Mesenteric fat pad (tissue), 1 donor: ENCODE measurements around the gene TMEM143. TPM values are rescaled to one million over a fixed set of nuclear protein-coding genes. Genes with fewer than 3 reads are reported as not detected.
A peak's percentile ranks its signal among the peaks of the same experiment; 100 is the strongest.
"Not testable (repeated sequence)": the region's sequence is repeated elsewhere in the genome, so short reads cannot be mapped to it uniquely, and the experiment has no call there.

Experiments
- DNase-seq: peaks from one replicate; pipeline ENCODE4 v3.0.0-alpha.2; 2020; ENCODE audit warnings: low spot score
- long read RNA-seq: library from polyadenylated mRNA; unstranded; transcript quantifications from one replicate; pipeline ENCODE4 v2.0.0, GENCODE V29; 2020
- total RNA-seq: library from RNA; stranded (reverse); fragmentation: NEBNext Ultra II Directional; extraction: Animal tissue kit (Norgen Biotek cat#: 25700); gene quantifications from one replicate; pipeline ENCODE4 v1.2.1, GENCODE V29; 2021
- donor health status: DM: yes; HTN: yes; CAD: no.

TMEM143 gene
- total RNA-seq = 5.8 TPM
- long read RNA-seq, partial matches to known transcripts = 1 of 6 reads
- long read RNA-seq, other reads (novel, unspliced or antisense) = 1 of 6 reads

DNA sequence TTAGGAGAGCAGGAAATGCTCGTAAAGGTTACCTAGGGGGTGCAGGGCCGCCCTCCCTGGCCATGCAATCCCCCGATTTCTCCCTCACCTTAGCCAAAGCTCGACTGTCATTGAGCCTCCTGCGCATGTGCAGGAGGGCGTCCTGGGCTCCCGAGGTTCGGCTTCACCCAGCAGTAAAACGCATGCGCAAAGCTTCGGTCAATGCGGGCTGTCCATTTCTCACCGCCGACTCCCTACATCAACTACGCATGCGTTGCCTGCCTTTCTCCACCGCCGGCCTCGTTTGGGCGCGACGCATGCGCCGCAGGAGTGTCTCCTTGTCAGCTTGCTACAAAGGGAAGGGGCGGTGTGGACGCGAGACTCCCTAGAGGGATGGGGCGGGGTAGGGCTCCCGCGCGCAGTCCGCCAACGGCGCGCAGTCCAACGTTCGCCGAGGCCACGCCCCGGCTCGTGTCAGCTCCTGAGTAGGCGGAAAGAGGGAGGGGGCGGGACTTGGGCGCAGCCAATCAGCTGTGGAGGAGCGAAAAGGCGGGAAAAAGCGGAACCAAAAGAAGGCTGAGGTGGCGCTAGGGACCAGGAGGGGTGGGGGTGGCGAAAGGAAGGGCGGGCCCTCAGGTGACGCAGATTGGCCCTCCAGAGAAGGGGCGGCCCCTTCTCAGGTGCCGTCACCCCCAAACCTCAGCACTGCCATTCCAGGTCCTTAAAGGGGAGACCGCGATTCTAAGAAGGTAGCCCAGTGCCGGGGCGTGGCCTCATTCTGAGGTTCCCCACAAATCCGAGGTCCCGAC lies at the start of gene TMEM143, which contains the start of gene SYNGR4:
TMEM143 (minus strand) TSS at position 131 of the 788 bp plus-strand sequence; CDS start at position 111, 20 bp downstream.
SYNGR4 (plus strand) TSS at position 558 of the 788 bp plus-strand sequence. CDS start 1,476 bp downstream, outside the sequence.
- DNase-seq = peak; percentile 100

DNA sequence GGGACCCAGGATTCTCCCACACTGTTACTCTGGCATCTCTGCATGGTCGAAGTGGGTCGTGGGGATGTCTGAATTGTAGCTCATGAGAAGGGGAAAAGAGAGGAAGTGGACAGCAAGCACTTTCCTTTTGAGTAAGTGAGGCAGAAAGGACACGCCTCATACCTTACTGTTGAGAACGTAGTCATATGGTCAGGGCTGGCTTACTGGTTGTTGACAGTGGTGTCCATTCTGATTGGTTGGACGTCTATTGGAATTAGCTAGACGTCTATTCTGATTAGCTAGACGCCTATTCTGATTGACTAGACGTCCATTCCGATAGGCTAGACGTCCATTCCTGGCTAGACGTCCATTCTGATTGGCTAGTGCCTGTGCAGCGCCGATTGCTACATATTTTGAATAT lies 42.1 kb upstream of the TMEM143 start:
- no peak for DNase-seq

DNA sequence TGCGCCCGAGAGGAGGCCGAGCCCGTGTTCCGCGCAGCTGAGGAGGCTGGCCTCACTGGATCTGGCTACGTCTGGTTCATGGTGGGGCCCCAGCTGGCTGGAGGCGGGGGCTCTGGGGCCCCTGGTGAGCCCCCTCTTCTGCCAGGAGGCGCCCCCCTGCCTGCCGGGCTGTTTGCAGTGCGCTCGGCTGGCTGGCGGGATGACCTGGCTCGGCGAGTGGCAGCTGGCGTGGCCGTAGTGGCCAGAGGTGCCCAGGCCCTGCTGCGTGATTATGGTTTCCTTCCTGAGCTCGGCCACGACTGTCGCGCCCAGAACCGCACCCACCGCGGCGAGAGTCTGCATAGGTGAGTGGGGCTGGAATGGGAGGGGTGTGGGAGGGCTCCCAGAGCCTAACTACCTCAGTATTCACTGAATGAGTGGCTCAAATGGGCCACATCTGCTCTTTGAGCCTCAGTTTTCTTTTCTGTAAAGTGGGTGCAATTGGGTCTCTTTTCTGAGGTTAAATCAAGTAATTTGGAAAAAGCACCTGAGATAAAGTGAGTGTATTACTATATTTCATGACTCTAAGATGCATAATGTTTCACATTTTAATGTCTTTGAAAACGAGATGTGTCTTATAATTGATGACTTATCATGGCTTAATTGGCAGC lies 41.4 kb upstream of the TMEM143 start:
- DNase-seq = no peak

DNA sequence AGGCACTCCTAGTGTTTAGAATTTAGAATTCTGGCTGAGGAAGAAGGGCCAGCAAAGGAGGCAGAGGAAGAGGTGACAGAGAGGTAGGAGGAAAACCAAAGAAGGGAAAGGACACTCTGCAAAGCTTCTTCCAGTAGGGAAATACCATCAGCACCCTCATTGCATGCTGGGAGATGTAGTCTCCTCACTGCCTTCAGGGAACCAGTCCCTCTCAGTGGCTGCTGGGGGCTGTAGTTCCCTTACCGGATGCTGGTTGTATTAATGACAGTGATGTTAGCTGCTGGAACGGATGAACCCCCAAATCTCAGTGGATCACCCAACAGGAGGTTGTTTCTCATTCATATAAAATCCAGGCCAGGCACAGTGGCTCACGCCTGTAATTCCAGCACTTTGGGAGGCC lies 39.9 kb upstream of the TMEM143 start:
- no peak for DNase-seq

DNA sequence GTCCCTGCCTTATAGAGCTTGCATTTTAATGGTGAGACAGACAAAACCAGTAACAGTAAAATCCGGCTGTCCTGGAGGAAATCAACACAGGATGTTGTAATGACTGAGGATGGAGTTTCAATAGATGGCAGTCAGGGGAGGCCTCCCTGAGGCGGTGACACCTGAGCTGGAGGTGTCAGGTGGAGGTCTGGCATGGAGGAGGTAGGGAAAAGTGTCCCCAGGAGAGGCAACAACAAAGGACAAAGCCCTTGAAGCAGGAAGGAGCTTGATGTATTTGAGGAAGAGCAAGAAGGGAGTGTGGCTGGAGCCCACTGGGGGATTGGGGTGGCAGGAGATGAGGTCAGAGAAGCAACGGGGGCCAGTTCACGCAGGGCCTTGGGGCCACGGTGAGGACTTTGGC lies 37.5 kb upstream of the TMEM143 start:
- no peak for DNase-seq

DNA sequence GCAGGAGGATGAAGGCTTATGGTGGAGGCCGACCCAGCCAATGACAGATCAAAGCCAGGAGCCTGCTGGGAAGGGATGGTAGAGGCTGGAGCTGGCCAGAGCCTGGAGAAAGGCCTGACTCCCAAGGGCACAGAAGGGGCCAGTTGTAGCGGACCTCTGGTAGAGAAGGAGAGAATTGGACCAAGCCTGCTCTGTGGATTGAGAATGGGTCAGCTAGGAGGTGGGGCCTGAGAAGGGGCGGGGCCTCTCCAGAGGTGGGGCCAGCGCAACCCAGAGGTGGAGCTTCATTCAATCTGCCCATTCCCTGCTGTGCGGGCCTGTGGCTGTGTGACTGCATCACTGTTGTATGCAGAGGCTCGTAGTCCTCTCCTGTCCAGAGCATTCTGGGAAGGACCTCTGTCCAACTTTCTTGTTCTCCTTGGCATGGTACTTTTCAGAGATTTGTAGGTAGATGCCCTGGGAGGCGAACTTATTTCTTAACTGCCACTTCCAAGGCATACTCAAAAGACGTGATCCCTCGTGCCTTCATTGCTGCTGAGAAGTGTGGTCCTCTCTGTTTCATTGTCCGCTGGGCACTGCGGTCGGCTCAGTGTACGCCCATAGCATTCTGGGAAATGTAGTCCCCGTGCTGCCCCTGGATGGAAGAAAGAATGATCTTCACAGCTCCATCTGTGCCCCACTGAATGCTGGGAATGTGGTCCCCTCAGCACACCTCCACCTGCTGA lies 36.4 kb upstream of the TMEM143 start:
- DNase-seq = no peak

DNA sequence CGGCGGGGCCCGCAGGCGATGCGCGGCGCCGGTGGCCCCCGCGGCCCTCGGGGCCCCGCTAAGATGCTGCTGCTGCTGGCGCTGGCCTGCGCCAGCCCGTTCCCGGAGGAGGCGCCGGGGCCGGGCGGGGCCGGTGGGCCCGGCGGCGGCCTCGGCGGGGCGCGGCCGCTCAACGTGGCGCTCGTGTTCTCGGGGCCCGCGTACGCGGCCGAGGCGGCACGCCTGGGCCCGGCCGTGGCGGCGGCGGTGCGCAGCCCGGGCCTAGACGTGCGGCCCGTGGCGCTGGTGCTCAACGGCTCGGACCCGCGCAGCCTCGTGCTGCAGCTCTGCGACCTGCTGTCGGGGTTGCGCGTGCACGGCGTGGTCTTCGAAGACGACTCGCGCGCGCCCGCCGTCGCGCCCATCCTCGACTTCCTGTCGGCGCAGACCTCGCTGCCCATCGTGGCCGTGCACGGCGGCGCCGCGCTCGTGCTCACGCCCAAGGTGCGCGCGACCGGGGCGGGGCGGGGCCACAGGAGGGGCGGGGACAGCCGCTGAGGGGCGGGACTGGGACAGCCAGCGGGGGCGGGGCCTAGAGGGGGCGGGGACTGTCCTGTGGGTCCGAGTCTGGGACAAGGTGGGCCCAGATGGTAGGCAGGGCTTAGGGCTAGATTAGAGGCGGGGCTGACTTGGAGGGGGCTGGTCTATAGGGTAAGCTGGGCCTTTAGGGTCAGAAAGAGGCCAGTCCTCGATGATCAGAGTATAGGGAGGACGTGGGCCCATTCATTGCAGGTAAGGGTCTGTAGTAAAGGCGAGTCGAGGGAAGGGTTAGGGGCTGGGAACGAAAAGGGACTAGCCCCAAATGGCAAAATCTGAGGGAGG lies 34.9 kb upstream of the TMEM143 start:
- peak; percentile 92 for DNase-seq

DNA sequence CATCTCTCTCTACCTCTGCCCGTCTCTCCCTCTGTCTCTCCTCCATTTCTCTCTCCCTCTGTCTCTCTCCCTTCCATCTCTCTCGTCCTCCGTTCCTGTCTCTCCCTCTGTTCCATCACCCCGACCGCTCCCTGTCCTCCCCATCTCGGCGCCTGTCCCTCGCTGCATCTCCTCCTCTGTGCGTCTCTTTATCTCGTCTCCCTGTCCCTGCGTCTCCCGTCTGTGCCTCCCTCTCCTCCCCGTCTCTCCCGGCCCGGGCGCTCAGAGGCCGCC lies 34.3 kb upstream of the TMEM143 start:
- DNase-seq = no peak

DNA sequence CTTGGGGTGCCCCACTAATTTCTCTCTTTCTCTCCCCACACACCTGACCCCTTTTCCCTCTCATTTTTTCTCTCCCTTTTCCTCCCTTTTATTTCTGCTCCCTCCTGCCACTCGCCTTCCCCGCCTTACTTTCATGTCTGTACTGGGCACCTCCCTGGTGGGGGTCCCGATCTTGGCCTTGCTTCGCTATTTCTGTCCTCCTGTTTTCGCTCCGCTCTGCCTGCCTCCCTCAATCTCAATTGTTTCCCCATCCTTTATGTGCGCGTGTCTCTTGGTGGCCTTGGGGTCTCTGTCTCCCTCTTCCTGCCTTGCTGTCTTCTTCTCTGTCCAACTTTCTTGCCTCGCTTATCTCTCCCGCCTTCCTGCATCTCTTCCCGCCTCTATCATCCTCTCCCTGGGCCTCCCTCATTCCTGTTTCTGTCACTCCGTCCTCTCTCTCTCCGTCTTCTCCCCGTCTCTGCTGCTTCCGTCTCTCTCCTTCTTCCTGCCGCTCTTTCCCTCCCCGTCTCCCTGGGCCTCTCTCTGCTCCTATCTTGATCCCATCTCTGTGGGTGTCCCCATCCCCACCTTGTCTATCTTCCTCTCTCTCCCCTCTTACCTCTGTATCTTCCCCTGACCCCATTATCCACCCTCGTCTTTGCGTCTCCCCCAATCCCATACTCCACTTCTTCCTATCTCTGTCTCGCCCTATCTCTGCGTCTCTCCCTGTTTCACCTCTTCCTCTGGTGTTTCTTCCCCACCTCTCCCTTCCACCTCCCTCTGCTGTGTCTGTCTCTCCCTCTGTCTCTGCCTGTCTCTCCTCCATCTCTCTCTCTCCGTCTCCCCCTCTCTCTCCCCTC lies 33.7 kb upstream of the TMEM143 start:
- DNase-seq = no peak

DNA sequence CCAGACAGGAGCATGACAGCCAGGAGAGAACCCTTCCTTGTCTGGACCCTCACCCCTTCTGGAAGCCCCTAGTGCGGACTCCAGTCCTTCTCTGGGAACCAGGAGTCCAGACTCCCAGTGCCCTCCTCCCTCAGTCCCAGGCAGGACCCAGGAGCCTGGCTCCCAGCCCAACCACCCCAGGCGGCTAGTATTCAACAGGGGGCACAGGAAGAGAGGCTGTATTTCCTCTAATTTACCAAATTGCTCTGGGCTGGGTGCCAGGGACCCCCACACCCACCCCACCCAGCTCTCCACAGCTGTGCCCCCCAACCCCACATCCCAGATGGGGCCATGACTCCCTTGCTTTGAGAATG lies 33.1 kb upstream of the TMEM143 start:
- DNase-seq = no peak

DNA sequence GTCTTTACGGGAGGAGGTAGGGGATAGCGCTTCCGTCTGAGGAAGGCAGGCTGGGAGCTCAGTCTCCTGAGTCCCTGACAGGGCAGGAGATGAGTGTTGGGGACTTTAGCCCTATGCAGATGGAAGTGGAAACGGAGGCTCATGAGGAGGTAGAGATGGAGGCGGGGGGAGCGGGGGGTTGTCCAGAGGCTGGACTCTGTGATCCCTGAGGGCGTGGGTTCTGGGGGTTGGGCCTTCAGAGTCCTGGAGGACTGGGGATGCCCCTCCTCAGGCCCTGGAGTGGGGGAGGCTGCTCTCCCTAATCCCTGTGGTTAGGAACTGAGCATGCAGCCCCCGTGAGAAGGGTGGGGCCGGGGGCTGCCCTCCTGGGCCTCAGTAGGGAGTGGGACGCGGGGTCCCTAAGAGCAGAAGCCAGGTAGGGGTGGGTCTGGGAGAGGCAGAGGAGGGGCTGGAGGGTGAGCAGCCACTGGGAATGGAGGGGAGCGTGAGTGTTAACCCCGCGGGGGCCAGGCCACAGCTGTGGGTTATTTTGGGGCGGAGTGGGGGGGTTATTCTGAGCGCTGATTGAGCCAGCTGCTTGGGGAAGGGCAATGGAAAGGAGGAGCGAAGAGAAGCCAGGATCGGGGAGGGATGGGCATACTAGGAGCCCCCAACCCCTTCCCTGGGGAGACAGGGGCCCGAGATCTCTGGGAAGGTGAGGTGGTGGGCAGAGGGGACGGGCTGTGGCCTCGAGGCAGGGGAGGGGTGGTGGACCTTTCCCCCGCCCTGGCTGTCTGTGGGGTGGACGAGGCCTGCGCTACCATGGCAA lies 32.5 kb upstream of the TMEM143 start:
- no peak for DNase-seq

DNA sequence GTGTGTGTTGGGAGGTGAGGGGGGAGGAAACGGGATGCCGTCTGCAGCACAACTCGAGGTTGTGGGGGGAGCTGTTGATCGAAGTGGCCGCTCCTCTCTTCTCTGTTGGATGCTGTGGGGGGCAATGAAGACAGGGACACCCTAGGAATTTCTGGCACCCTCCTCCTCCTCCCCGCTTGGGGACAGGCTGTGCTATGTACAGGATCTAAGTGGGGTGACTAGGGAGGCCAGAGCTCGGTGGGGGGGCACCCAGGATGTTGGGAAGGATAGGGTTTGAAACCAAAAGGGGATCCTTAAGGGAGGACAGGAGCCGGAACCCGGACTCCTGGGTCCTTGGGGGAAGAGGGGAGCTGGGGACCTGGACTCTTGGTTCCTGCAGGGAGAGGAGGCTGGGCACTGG lies 31.8 kb upstream of the TMEM143 start:
- DNase-seq = no peak

DNA sequence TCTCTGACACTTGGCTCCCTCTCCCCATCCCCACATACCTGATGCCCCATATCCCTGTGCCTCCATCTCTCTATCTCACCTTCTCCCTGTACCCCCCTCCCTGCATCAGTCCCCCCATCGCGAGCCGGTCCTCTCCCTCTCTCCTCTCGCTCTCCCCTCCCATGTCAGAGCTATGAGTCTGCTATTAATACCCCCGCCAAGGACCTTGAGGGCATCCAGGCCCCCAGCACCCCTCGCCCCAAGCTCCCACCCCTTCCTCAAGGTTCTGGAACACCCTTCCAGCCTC lies 31.4 kb upstream of the TMEM143 start:
- no peak for DNase-seq

DNA sequence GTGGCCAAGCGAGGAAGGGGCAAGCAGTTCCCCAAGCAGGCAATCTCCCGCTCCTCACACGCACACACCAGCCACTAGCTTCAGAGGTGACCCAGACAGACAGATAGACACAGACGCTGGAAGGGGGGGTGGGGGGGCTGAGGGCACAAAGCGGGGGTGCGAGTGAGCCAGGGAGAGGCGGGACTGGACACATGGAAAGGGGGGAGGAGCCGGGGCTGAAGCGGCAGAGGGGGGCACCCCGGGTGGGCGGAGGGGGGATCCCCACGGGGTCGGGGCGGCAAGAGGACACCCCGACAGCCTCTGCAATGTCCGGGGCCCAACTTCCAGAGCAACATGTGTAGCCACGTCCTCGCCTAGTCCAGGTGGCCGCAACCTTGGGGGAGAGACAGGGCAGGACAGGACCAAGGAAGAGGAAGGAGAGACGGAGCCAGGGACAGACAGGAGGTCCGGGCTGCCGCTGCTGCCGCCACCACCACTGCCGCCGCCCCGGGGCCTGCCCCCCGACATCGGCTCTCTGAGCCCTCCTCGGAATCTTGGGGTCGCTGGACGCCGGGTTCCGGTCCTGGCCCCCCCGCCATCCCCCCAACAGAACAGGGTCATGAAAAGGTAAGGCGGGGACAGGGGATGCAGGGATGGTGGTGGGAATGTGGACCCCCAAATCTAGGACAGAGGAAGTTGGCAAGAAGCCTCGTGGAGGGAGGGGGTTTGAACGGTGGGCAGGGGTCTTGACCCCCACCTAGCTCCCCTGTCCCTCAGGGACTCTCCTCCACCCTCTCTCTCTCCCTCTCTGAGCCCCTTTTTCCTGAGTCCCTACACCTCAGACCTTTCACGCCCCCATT lies 30.8 kb upstream of the TMEM143 start:
- no peak for DNase-seq

DNA sequence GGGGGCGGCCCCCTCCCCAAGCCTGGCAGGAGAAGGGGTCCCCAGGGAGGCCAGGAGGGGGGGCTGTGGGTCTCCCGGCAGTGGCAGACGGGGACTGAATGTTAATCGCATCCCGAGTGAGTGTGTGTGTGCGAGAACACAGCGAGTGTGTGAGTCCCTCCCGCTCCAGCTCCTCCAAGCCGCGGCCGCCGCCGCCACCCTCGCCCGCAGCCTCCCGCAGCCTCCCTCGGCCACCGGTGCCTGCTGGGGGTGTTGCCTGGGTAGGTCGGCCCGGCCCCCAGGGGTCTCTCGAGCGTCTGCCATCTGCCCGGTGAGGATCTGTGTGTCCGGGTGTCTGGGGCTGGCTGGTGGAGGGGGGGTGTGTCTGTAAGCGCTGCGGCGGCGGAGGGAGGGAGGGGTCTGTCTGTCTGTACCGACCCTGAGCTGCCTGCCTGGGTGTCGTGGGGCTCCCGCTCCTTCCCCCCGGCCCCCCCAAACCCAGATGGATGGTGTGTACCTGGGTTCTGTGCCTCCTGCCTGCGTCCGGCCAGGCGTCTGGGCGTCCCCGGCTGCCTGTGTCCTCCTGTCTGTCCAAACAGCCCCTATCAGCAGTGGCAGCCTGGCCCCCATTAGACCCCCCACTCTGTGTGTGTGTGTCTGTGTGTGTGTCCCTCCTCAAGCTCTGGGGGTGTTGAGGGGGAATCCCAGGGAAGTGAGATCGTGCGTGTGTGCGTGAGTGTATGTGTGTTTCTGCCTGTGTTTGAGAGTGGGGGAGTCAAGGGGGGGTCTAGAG lies 30.0 kb upstream of the TMEM143 start, which contains the start of gene GRIN2D:
GRIN2D (plus strand) TSS at position 110 of the 772 bp plus-strand sequence. CDS start 4,725 bp downstream, outside the sequence.
- no peak for DNase-seq

DNA sequence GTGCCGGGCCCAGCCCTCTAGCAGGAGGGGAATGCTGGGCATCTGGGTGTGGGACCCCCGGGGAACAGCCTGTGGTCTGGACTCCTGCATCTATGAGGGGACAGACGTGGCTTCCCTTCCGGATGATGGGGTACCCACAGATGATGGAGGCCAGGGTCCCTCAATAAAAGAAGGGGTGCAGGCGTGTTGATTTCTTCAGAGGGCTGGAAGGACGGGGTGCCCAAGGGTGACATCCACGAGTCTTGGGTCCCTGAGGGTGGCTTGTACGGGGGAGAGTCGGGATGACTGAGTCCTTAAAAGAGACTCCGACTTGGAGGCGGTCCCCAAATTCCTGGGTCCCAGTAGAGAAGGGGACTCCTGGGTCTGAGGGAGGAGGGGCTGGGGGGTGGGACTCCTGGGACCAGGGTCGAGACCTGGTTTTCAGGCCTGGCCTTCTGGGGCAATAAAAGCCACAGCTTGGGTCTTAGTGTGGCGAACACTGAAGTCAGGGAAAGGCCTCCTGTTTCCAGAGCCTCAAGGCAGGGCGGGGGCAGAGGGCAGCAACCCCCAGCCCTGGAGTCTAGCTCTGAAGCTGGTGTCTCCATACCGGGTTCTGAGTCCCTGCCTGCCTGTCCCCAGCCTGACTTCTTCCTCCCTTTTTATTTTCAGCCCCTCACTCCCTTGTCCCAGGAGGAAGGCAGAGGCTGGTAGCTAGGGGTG lies 29.3 kb upstream of the TMEM143 start:
- no peak for DNase-seq

DNA sequence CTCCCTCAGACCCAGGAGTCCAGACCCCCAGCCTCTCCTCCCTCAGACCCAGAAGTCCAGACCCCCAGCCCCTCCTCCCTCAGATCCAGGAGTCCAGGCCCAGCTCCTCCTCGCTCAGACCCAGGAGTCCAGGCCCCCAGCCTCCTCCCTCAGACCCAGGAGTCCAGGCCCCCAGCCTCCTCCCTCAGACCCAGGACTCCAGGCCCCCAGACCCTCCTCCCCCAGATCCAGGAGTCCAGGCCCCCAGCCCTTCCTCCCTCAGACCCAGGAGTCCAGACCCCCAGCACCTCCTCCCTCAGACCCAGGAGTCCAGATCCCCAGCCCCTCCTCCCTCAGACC lies 28.2 kb upstream of the TMEM143 start:
- DNase-seq = not testable (repeated sequence)
